Measurements from ENCODE around the gene CFAP410. TPM values are rescaled to one million over a fixed set of nuclear protein-coding genes. Genes with fewer than 3 reads are reported as not detected.

The CFAP410 gene
- total and polyA plus RNA-seq, 2 experiments from 2014 or later, result 17.0 to 19.8 TPM

DNA sequence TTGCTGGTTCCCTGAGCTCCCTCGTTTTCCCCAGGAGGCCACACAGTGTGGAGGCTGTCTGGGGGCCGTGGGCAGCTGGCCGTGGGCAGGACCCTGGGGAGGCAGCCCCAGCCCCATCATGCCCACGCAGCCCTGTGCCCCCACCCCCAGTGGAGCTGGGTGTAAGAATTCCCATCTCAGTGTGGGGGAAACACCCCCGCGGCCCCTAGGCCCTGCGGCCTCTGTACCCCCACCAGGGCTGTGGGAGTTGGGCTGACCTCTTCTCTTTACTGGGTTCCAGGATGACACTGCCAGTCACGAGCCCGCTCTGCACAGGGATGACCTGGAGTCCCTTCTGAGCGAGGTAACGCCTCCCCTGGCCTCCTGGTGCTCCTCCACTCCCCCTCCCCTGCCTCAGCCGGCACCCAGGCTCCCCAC is 43.1 kb downstream of the CFAP410 start:
- no peak overlapping the region for H3K9ac ChIP-seq
- TF ChIP-seq EZH2phosphoT487 (IDR thresholded peaks at IDR 0.05; ENCODE audit: insufficient read depth, low read depth), result no peak
- H3K27me3 ChIP-seq (replicated peaks; ENCODE audit: insufficient read depth), result no peaks in the 10 kb centered on the region
- H3K36me3 ChIP-seq (ENCODE audit: low read depth), result no peaks in the 10 kb centered on the region
- H3K4me2 ChIP-seq (ENCODE audit: unreplicated experiment), result no peak overlapping the region
- peaks cover 8% of the 10 kb centered on the region for H3K4me1 ChIP-seq (ENCODE audit: insufficient read depth)
- 82 to 89% methylated on average over 3 to 12 of the region's 12 CpGs for WGBS, 2 experiments (ENCODE audit: low coverage in 1 of 2, low lambda C conversion rate in 2 of 2, missing lambda C conversion rate in 2 of 2)
- peaks cover 9% of the 10 kb centered on the region for H3K79me2 ChIP-seq (ENCODE audit: insufficient read depth)
- peaks cover 5% of the 10 kb centered on the region; the same call in 1 of the 2 replicates for H3F3A ChIP-seq (ENCODE audit: insufficient read depth)
- H3K9me3 ChIP-seq (ENCODE audit: low read depth), result no peaks in the 10 kb centered on the region
- no peak overlapping the region for H3K27ac ChIP-seq
- H3K9me2 ChIP-seq (ENCODE audit: insufficient read depth), result no peaks in the 10 kb centered on the region
- in situ Hi-C loops (cut with MboI), result no loop called here
- DNase-seq, result no peak
- no peaks in the 10 kb centered on the region for H4K20me1 ChIP-seq (ENCODE audit: insufficient read depth)
- no peak overlapping the region for H3K4me3 ChIP-seq
- H2AFZ ChIP-seq, result no peak overlapping the region

DNA sequence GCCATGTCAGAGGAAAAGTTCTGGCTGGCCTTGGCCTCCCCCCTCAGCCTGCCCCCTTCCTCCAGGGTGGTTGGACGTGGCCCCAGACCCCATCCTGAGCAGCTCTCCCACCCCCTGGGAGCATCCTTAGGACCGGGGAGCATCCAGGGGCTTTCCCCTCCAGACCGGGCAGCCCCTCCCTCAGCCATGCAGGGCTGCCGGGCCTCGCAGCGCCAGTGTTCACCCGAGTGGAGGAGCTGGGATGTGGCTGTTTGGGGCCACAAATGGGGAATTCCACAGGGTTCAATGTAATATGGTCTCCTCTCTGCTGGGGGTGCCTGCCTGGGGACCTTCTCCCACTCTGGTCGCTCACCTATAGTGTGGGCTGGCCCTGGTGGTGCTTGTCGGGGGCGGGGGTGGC is 43.5 kb downstream of the CFAP410 start:
- Histone ChIP-seq H2AFZ (no peak overlapping the region), H3K4me1 (ENCODE audit: insufficient read depth) (peaks cover 4% of the 10 kb centered on the region; the same call in 1 of the 2 replicates), H3K9me3 (ENCODE audit: low read depth) (no peaks in the 10 kb centered on the region), H3K36me3 (ENCODE audit: low read depth) (no peaks in the 10 kb centered on the region), H4K20me1 (ENCODE audit: insufficient read depth) (no peaks in the 10 kb centered on the region), H3K27me3 (replicated peaks; ENCODE audit: insufficient read depth) (no peaks in the 10 kb centered on the region), H3K4me3 (no peak overlapping the region), H3F3A (ENCODE audit: insufficient read depth) (peaks cover 5% of the 10 kb centered on the region; the same call in 1 of the 2 replicates), H3K9ac (no peak overlapping the region), H3K27ac (no peak overlapping the region), H3K4me2 (ENCODE audit: unreplicated experiment) (no peak overlapping the region), H3K79me2 (ENCODE audit: insufficient read depth) (peaks cover 4% of the 10 kb centered on the region), H3K9me2 (ENCODE audit: insufficient read depth) (no peaks in the 10 kb centered on the region)
- WGBS, 2 experiments (ENCODE audit: low coverage in 1 of 2, low lambda C conversion rate in 2 of 2, missing lambda C conversion rate in 2 of 2), result 87% methylated on average over 2 to 10 of the region's 10 CpGs
- DNase-seq, result no peak
- TF ChIP-seq EZH2phosphoT487 (IDR thresholded peaks at IDR 0.05; ENCODE audit: insufficient read depth, low read depth) (no peak), EZH2 (IDR thresholded peaks at IDR 0.05; ENCODE audit: insufficient read depth, poor library complexity, severe bottlenecking) (no peak)
- in situ Hi-C loops (cut with MboI), result no loop called here

DNA sequence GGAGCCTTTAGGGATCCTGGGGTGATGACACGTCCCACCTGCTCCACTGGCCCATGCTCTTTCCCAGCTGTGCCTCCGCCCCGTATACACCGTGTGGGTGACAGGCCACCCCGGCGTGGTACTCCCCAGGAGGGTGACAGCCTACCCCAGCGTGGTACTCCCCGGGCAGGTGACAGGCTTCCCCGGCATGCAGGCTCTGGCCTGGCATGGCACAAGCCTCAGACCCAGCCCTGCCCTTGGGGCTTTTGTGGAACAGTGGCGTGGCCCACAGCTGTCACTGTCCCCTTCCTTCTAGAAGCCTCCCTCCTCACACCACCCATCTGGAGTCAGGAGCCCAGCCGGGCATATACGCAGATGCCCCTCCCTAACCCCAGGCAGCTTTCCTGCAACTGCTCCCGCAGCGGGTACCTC is 44.0 kb downstream of the CFAP410 start:
- H3K4me3 ChIP-seq, result no peak overlapping the region
- H3K4me2 ChIP-seq (ENCODE audit: unreplicated experiment), result no peak overlapping the region
- TF ChIP-seq EZH2phosphoT487 (IDR thresholded peaks at IDR 0.05; ENCODE audit: insufficient read depth, low read depth) (no peak), EZH2 (IDR thresholded peaks at IDR 0.05; ENCODE audit: insufficient read depth, poor library complexity, severe bottlenecking) (no peak)
- no peaks in the 10 kb centered on the region for H3K79me2 ChIP-seq (ENCODE audit: insufficient read depth)
- no peaks in the 10 kb centered on the region for H3K36me3 ChIP-seq (ENCODE audit: low read depth)
- H3K9me3 ChIP-seq (ENCODE audit: low read depth), result no peaks in the 10 kb centered on the region
- H2AFZ ChIP-seq, result no peak overlapping the region
- H3K4me1 ChIP-seq (ENCODE audit: insufficient read depth), result peaks cover 4% of the 10 kb centered on the region; the same call in 1 of the 2 replicates
- H3K27me3 ChIP-seq (replicated peaks; ENCODE audit: insufficient read depth), result no peaks in the 10 kb centered on the region
- no peak overlapping the region for H3K9ac ChIP-seq
- H3F3A ChIP-seq (ENCODE audit: insufficient read depth), result peaks cover 5% of the 10 kb centered on the region; the same call in 1 of the 2 replicates
- 53 to 60% methylated on average over 6 to 14 of the region's 14 CpGs for WGBS, 2 experiments (ENCODE audit: low coverage in 1 of 2, low lambda C conversion rate in 2 of 2, missing lambda C conversion rate in 2 of 2)
- no peaks in the 10 kb centered on the region for H3K9me2 ChIP-seq (ENCODE audit: insufficient read depth)
- DNase-seq, result no peak
- H4K20me1 ChIP-seq (ENCODE audit: insufficient read depth), result no peaks in the 10 kb centered on the region
- H3K27ac ChIP-seq, result no peak overlapping the region
- in situ Hi-C loops (cut with MboI), result no loop called here

DNA sequence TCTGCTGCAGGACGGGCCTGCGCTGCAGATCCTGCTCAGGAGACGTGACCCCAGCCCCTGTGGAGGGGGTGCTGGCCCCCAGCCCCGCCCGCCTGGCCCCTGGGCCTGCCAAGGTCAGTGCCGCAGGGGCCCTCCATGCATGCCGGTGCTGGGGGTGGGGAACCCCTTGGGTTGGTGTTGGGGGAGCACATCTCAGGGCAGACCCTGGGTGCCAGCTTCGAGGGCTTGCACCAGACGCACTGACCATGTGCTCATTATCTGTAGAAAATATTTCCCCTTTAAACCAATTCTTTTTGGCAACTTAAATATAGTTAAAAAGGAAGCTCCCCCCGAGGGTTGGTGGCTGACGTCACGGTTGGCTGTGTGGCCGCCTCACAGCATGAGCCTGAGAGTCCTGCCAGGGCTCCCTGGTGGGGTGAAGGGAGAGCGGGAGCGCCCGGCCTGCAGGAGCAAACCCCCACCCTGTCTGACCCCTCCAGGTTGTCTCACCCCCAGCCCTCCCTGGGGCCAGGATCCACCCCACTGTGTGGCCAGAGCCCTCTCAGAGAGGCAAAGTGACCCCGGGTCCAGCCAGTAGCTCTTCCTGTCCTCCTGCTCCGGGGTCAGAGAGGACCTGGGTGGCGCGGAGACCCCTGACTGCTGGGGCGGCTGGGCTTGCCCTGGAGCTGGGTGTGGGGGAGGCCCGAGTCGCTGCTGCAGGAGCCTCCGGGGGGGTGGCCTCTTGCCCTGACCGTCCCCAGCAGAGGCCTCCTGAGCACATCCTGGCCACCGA is 44.6 kb downstream of the CFAP410 start:
- Histone ChIP-seq H3K4me3 (no peak overlapping the region), H3K4me1 (ENCODE audit: insufficient read depth) (peaks cover 4% of the 10 kb centered on the region; the same call in 1 of the 2 replicates), H3K4me2 (ENCODE audit: unreplicated experiment) (no peak overlapping the region), H4K20me1 (ENCODE audit: insufficient read depth) (no peaks in the 10 kb centered on the region), H3K9me3 (ENCODE audit: low read depth) (no peaks in the 10 kb centered on the region), H3K36me3 (ENCODE audit: low read depth) (no peaks in the 10 kb centered on the region), H3F3A (ENCODE audit: insufficient read depth) (peaks cover 5% of the 10 kb centered on the region; the same call in 1 of the 2 replicates), H3K79me2 (ENCODE audit: insufficient read depth) (no peaks in the 10 kb centered on the region), H3K9me2 (ENCODE audit: insufficient read depth) (no peaks in the 10 kb centered on the region), H3K9ac (no peak overlapping the region), H2AFZ (no peak overlapping the region), H3K27me3 (replicated peaks; ENCODE audit: insufficient read depth) (no peaks in the 10 kb centered on the region), H3K27ac (no peak overlapping the region)
- in situ Hi-C loops (cut with MboI), result no loop called here
- DNase-seq, result peak; percentile 67
- WGBS, 2 experiments (ENCODE audit: low coverage in 1 of 2, low lambda C conversion rate in 2 of 2, missing lambda C conversion rate in 2 of 2), result 30 to 31% methylated on average over 20 to 25 of the region's 26 CpGs
- no peak for TF ChIP-seq EZH2 (IDR thresholded peaks at IDR 0.05; ENCODE audit: insufficient read depth, poor library complexity, severe bottlenecking)
